ENCODE results near the gene ZNF470. TPM values are rescaled to one million over a fixed set of nuclear protein-coding genes. Genes with fewer than 3 reads are reported as not detected.

Gene ZNF470
- total and polyA plus RNA-seq, 5 experiments from 2014 or later, result 1.7 to 9.0 (median 3.4) TPM

DNA sequence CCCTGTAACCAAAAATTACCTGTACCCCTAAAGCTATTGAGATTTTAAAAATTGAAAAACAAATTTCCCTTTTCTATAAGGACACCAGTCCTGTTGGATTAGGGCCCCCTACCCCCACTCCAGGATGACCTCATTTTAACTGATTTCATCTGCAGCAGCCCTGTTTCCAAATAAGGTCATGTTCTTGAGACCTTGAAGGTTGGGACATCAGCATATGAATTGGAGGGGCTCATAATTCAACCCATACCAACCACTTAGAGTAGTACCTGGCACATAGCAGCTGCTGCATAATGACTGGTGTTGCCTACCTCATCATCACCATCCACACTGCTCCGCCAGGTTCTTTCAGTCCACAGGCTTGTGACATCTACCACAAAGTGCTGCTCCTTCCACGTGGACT is 45.5 kb downstream of the ZNF470 start:
- POLR2A ChIA-PET, result no interaction called here
- Mint-ChIP-seq H3K9me3 (peaks cover 28 to 100% (median 79%) of the 10 kb centered on the region in 9 donors), H3K36me3 (peaks cover 92 to 97% (median 94%) of the 10 kb centered on the region in 3 donors), H3K27me3 (no peaks in the 10 kb centered on the region), H3K4me3 (no peak overlapping the region), H3K27ac (no peak overlapping the region), H3K4me1 (peaks cover 0 to 7% (median 2%) of the 10 kb centered on the region in 4 donors)
- no peak for DNase-seq
- ATAC-seq, result no peak

DNA sequence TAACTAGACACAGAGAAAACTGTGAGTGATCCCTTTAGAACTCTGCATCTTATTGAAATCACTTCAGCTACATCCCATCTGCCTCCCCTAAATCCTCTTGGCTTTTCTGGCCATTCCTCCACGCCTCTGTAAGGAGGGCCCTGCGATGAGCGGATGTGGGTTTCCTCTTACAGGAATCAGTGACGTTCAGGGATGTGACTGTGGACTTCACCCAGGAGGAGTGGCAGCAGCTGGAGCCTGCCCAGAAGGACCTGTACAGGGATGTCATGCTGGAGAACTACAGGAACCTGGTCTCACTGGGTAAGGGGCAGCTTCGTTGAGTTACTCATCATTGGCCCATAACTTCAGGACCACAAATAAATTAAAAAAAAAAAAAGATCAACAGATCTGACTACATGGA is 46.4 kb downstream of the ZNF470 start:
- Mint-ChIP-seq H3K9me3 (peaks cover 25 to 100% (median 70%) of the 10 kb centered on the region in 9 donors), H3K4me1 (peaks cover 0 to 7% (median 4%) of the 10 kb centered on the region in 4 donors), H3K27me3 (no peaks in the 10 kb centered on the region), H3K4me3 (no peak overlapping the region), H3K36me3 (peaks cover 90 to 96% (median 91%) of the 10 kb centered on the region in 3 donors), H3K27ac (no peak overlapping the region)
- POLR2A ChIA-PET, result interaction anchor here (0.8 kb wide), 1 partner anchor 16 kb away, joined by 3 read pairs; no protein-coding TSS in a partner anchor
- ATAC-seq (no peak), DNase-seq (no peak)

DNA sequence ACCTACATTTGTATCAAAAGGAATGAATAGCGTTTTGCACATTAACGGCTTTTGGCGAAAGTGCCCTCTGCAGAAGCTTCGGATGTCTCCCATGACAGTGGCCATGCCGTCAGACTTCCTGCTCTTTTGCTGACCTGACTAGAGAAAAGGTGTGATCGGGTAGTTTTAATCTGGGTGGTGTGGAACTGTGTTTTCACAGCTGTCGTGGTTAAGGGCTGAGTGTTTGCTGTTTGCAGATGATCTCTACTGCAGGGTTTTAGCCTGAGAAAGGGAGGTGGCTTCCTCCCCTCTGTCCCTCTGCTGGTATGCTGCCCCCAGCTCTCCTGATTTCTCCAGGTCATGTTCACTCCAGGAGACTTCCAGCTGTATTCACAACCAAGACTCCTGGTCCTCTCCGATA is 50.3 kb downstream of the ZNF470 start:
- ATAC-seq (no peak), DNase-seq (no peak)
- H3K4me1 Mint-ChIP-seq, result peaks cover 0 to 5% (median 4%) of the 10 kb centered on the region in 4 donors
- H3K27ac Mint-ChIP-seq, result no peak overlapping the region
- peak overlapping the region in 2 of 10 donors; percentile 8 for H3K4me3 Mint-ChIP-seq
- H3K27me3 Mint-ChIP-seq, result no peaks in the 10 kb centered on the region
- POLR2A ChIA-PET, result no interaction called here
- peaks cover 71 to 93% (median 87%) of the 10 kb centered on the region in 3 donors for H3K36me3 Mint-ChIP-seq
- peaks cover 14 to 95% (median 55%) of the 10 kb centered on the region in 9 donors for H3K9me3 Mint-ChIP-seq

DNA sequence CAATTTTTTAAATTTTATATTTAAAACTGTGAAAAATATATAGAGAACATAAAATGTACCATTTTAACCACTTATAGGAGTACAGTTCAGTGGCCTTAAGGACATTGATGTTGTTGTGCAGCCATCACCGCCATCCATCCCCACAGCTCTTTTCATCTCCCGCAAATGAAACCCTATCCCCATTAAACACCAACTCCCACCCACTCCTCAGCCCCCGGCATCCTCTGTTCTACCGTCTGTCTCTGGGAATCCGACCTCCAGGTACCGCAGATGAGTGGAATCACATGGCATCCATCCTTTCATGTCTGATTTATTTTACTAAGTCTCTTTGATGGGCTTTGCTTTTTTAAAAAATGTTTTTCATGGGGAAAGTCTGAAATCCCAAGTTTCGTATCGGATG is 51.9 kb downstream of the ZNF470 start:
- DNase-seq, result no peak
- POLR2A ChIA-PET, result no interaction called here
- H3K4me1 Mint-ChIP-seq, result peaks cover 0 to 5% (median 4%) of the 10 kb centered on the region in 4 donors
- H3K9me3 Mint-ChIP-seq, result peaks cover 9 to 94% (median 49%) of the 10 kb centered on the region in 9 donors
- no peak overlapping the region for H3K27ac Mint-ChIP-seq
- ATAC-seq, result no peak
- no peak overlapping the region for H3K4me3 Mint-ChIP-seq
- H3K27me3 Mint-ChIP-seq, result no peaks in the 10 kb centered on the region
- peaks cover 62 to 93% (median 81%) of the 10 kb centered on the region in 3 donors for H3K36me3 Mint-ChIP-seq

DNA sequence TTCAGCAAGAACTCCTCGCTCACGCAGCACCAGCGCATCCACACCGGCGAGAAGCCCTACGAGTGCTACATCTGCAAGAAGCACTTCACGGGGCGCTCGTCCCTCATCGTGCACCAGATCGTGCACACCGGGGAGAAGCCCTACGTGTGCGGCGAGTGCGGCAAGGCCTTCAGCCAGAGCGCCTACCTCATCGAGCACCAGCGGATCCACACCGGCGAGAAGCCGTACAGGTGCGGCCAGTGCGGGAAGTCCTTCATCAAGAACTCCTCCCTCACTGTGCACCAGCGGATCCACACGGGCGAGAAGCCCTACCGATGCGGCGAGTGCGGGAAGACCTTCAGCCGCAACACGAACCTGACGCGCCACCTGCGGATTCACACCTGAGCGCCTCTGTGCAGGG is 55.1 kb downstream of the ZNF470 start:
- no peak for ATAC-seq
- no peak overlapping the region for H3K27ac Mint-ChIP-seq
- peaks cover 0 to 92% (median 49%) of the 10 kb centered on the region in 9 donors for H3K9me3 Mint-ChIP-seq
- no peaks in the 10 kb centered on the region for H3K27me3 Mint-ChIP-seq
- peaks cover 0 to 4% (median under 1%) of the 10 kb centered on the region in 4 donors for H3K4me1 Mint-ChIP-seq
- peaks cover 43 to 84% (median 65%) of the 10 kb centered on the region in 3 donors for H3K36me3 Mint-ChIP-seq
- no peak for DNase-seq
- POLR2A ChIA-PET, result no interaction called here
- H3K4me3 Mint-ChIP-seq, result no peak overlapping the region

DNA sequence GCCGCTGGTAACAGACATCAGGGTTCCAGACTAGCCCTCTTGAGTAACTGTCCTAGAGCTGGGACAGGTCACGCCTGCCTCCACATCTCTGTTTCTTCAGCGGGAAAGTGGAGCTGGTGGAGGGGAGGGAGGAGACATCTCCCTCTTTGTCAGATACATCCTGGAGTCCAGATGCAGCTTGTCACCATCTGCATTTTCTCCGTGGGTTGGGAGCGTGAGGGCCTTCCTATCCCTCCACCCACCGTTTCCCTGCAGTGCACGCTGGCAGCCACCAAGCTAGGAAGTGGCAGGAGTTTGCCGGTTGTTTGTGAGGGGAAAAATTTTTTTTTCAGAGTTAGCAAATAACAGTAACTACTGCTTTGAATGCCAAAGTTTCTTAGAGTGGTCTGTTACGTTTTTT is 55.7 kb downstream of the ZNF470 start:
- POLR2A ChIA-PET, result interaction anchor here (0.6 kb wide), 1 partner anchor 48 kb away, joined by 3 read pairs; no protein-coding TSS in a partner anchor
- H3K36me3 Mint-ChIP-seq, result peaks cover 37 to 83% (median 59%) of the 10 kb centered on the region in 3 donors
- no peak overlapping the region for H3K4me3 Mint-ChIP-seq
- H3K27me3 Mint-ChIP-seq, result no peaks in the 10 kb centered on the region
- H3K4me1 Mint-ChIP-seq, result peaks cover 0 to 4% (median 0%) of the 10 kb centered on the region in 4 donors
- no peak overlapping the region for H3K27ac Mint-ChIP-seq
- peaks cover 0 to 92% (median 50%) of the 10 kb centered on the region in 9 donors for H3K9me3 Mint-ChIP-seq
- ATAC-seq (no peak), DNase-seq (no peak)

DNA sequence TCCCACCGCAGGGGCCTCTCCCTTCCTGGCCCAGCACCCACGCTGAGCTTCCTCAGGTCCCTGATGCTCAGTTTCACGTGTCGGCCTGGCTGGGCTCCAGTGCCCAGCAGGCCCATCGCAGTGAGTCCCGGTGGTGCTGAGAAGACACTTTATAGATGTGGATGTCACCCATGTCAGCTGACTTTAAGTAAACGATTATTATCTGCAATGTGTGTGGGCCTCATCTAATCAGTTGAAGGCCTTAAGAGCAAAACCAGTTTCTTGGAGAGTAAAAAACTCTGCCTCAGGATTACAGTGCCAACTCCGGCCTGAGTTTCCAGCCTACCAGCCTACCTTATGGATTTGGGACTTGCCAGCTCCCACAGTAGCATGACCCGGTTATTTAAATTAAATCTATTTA is 58.4 kb downstream of the ZNF470 start:
- Mint-ChIP-seq H3K36me3 (peaks cover 30 to 76% (median 39%) of the 10 kb centered on the region in 3 donors), H3K27ac (no peak overlapping the region), H3K9me3 (peaks cover 0 to 95% (median 40%) of the 10 kb centered on the region in 9 donors), H3K4me3 (no peak overlapping the region), H3K4me1 (peaks cover 0 to 2% (median 0%) of the 10 kb centered on the region in 4 donors), H3K27me3 (no peaks in the 10 kb centered on the region)
- DNase-seq (no peak), ATAC-seq (no peak)
- POLR2A ChIA-PET, result no interaction called here

DNA sequence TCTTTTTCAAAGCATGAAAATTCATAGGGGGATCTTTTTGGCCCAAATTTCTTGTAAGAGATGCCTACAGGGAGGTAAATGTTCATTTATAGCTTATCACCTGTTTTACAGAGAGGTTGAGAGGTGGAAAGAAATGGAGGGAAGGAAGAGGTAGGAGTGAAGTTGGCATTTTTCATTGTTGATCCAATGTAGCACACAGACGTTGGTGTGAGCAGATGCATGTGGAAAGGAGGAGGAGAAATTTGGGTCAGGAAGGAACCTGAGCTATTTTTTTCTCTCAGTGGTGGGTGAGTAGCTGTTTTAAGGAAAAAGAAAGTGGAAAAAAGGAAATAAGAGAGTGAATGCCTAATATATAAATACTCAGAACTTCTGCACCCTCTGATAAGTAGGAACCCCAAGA is 65.8 kb downstream of the ZNF470 start:
- POLR2A ChIA-PET, result no interaction called here

DNA sequence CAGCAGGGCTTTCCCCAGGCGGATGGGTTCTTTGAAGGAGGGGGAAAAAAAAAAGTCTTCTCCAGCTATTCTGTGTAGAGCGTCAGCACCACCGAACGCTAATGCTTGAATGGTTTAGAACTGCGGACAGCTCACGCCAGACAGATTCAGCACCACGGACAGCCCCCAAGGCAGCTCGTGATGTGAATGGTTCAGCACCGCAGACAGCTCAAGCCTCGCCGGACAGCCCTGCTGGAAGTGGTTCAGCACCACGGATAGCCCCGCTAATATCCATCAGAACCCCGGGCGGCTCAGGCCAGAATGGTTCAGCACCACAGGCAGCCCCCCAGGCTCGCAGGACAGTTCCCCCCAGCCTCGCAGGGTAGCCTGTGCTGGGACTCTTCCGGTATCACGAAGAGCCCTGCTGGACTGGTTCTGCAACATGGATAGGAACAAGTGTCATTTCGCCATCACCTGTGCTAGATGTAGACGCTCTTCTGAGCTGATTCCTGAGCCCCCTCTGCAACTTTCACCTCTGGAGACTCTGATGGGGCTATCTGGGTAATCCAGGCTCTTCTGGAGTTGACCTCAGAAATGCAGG is 70.8 kb downstream of the ZNF470 start:
- H3K9me3 Mint-ChIP-seq, result peaks cover 17 to 89% (median 53%) of the 10 kb centered on the region in 9 donors
- no peak overlapping the region for H3K4me3 Mint-ChIP-seq
- H3K36me3 Mint-ChIP-seq, result peaks cover 6 to 55% (median 30%) of the 10 kb centered on the region in 3 donors
- H3K4me1 Mint-ChIP-seq, result peaks cover 0 to 2% (median 0%) of the 10 kb centered on the region in 4 donors
- peak in 1 of 10 donors; percentile 19 for DNase-seq
- H3K27me3 Mint-ChIP-seq, result peaks cover 0 to 6% (median 2%) of the 10 kb centered on the region in 5 donors
- H3K27ac Mint-ChIP-seq, result no peak overlapping the region
- no peak for ATAC-seq
- POLR2A ChIA-PET, result no interaction called here

More for the DNA sequence above, 65.8 kb downstream of the ZNF470 start:
- Mint-ChIP-seq H3K4me3 (no peak overlapping the region), H3K27ac (no peak overlapping the region), H3K9me3 (peaks cover 17 to 96% (median 52%) of the 10 kb centered on the region in 9 donors), H3K36me3 (peaks cover 4 to 59% (median 45%) of the 10 kb centered on the region in 3 donors), H3K27me3 (no peaks in the 10 kb centered on the region), H3K4me1 (peaks cover 0 to 2% (median 0%) of the 10 kb centered on the region in 4 donors)
- DNase-seq (no peak), ATAC-seq (no peak)

Other genes with a start within 250 kb of the ZNF470 start
- gene ZNF582, start 173.9 kb upstream of the ZNF470 start, total RNA-seq, result 1 to 10 TPM; 5.8 to 7.1 TPM
- gene ZNF582, start 173.9 kb upstream of the ZNF470 start, polyA plus RNA-seq, result 1 to 10 TPM; 5.6 to 6.8 (median 6.5) TPM
- gene ZNF583, start 163.1 kb upstream of the ZNF470 start, total RNA-seq, result 10 to 100 TPM; 12.1 to 13.5 TPM
- gene ZNF583, start 163.1 kb upstream of the ZNF470 start, polyA plus RNA-seq, result 10 to 100 TPM; 14.0 to 17.3 (median 14.5) TPM
- 10 to 100 TPM; 12.1 to 14.7 TPM for gene ZNF667, start 90.1 kb upstream of the ZNF470 start, total RNA-seq
- 1 to 10 TPM; 4.2 to 6.5 (median 4.5) TPM for gene ZNF667, start 90.1 kb upstream of the ZNF470 start, polyA plus RNA-seq
- 10 to 100 TPM; 10.6 to 10.8 TPM for gene ZNF471, start 59.6 kb upstream of the ZNF470 start, total RNA-seq
- gene ZNF471, start 59.6 kb upstream of the ZNF470 start, polyA plus RNA-seq, result under 1 TPM in 2 of 3 donors, not detected in 1; 0.61 to 0.89 TPM
- 10 to 100 TPM; 11.7 to 13.3 TPM for gene ZFP28, start 28.5 kb upstream of the ZNF470 start, total RNA-seq
- gene ZFP28, start 28.5 kb upstream of the ZNF470 start, polyA plus RNA-seq, result 1 to 10 TPM in 2 of 3 donors, under 1 TPM in 1; 0.93 to 2.8 (median 1.7) TPM
- 1 to 10 TPM; 7.9 to 9.3 TPM for gene ZNF71, start 27.8 kb downstream of the ZNF470 start, total RNA-seq
- 1 to 10 TPM; 6.3 to 9.8 (median 6.9) TPM for gene ZNF71, start 27.8 kb downstream of the ZNF470 start, polyA plus RNA-seq
- gene SMIM17, start 75.7 kb downstream of the ZNF470 start, total RNA-seq, result not detected
- gene SMIM17, start 75.7 kb downstream of the ZNF470 start, polyA plus RNA-seq, result under 1 TPM in 1 of 3 donors, not detected in 2; 0.21 TPM
- gene ZNF835, start 104.3 kb downstream of the ZNF470 start, total RNA-seq, result 1 to 10 TPM; 6.9 to 7.3 TPM
- 1 to 10 TPM in 2 of 3 donors, under 1 TPM in 1; 0.23 to 6.8 (median 2.3) TPM for gene ZNF835, start 104.3 kb downstream of the ZNF470 start, polyA plus RNA-seq

All from naive thymus-derived CD8-positive, alpha-beta T cell (primary cell).